Bronchial epithelial cell (primary cell): ENCODE data around the gene PLXND1. TPM values are rescaled to one million over a fixed set of nuclear protein-coding genes. Genes with fewer than 3 reads are reported as not detected.
A peak's percentile ranks its signal among the peaks of the same experiment; 100 is the strongest.

ENCODE experiments used
- DNase-seq: peaks from one replicate; pipeline ENCODE4 v3.0.0-alpha.2; 2010; ENCODE audit warnings: low read depth
- FAIRE-seq: peaks from 2 replicates; lab custom pipeline; 2011; peaks lifted over from hg19 to GRCh38; lab: Jason Lieb, UNC
- H3K27me3 ChIP-seq: 2 replicates; pipeline ENCODE4 v1.5.1; 2011; ENCODE audit warnings: low read length; ENCODE audit not compliant: control insufficient read depth, insufficient read depth
- H3K36me3 ChIP-seq: 2 replicates; pipeline ENCODE4 v1.5.1; 2011; ENCODE audit warnings: low read length; ENCODE audit not compliant: control insufficient read depth, insufficient read depth
- H3K4me3 ChIP-seq: 2 replicates; pipeline ENCODE4 v1.5.1; 2011; ENCODE audit warnings: mild to moderate bottlenecking, low read depth, low read length, control low read depth
- total RNA-seq: library from RNA; depleted of rRNA; stranded (reverse); fragments of >200 nt; gene quantifications from 2 replicates; pipeline ENCODE4 v1.2.1, GENCODE V29; 2014
- TF ChIP-seq, protein P1 (sequence below): IDR thresholded peaks from 2 replicates; pipeline ENCODE4 v1.5.1; 2011; ENCODE audit warnings: mild to moderate bottlenecking, moderate library complexity, low read length, control low read depth, inconsistent platforms; ENCODE audit not compliant: insufficient read depth, severe bottlenecking

The PLXND1 gene, protein sequence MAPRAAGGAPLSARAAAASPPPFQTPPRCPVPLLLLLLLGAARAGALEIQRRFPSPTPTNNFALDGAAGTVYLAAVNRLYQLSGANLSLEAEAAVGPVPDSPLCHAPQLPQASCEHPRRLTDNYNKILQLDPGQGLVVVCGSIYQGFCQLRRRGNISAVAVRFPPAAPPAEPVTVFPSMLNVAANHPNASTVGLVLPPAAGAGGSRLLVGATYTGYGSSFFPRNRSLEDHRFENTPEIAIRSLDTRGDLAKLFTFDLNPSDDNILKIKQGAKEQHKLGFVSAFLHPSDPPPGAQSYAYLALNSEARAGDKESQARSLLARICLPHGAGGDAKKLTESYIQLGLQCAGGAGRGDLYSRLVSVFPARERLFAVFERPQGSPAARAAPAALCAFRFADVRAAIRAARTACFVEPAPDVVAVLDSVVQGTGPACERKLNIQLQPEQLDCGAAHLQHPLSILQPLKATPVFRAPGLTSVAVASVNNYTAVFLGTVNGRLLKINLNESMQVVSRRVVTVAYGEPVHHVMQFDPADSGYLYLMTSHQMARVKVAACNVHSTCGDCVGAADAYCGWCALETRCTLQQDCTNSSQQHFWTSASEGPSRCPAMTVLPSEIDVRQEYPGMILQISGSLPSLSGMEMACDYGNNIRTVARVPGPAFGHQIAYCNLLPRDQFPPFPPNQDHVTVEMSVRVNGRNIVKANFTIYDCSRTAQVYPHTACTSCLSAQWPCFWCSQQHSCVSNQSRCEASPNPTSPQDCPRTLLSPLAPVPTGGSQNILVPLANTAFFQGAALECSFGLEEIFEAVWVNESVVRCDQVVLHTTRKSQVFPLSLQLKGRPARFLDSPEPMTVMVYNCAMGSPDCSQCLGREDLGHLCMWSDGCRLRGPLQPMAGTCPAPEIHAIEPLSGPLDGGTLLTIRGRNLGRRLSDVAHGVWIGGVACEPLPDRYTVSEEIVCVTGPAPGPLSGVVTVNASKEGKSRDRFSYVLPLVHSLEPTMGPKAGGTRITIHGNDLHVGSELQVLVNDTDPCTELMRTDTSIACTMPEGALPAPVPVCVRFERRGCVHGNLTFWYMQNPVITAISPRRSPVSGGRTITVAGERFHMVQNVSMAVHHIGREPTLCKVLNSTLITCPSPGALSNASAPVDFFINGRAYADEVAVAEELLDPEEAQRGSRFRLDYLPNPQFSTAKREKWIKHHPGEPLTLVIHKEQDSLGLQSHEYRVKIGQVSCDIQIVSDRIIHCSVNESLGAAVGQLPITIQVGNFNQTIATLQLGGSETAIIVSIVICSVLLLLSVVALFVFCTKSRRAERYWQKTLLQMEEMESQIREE (N-terminal part only)
- total RNA-seq: 1.0 and 2.4 TPM in 2 replicates

DNA sequence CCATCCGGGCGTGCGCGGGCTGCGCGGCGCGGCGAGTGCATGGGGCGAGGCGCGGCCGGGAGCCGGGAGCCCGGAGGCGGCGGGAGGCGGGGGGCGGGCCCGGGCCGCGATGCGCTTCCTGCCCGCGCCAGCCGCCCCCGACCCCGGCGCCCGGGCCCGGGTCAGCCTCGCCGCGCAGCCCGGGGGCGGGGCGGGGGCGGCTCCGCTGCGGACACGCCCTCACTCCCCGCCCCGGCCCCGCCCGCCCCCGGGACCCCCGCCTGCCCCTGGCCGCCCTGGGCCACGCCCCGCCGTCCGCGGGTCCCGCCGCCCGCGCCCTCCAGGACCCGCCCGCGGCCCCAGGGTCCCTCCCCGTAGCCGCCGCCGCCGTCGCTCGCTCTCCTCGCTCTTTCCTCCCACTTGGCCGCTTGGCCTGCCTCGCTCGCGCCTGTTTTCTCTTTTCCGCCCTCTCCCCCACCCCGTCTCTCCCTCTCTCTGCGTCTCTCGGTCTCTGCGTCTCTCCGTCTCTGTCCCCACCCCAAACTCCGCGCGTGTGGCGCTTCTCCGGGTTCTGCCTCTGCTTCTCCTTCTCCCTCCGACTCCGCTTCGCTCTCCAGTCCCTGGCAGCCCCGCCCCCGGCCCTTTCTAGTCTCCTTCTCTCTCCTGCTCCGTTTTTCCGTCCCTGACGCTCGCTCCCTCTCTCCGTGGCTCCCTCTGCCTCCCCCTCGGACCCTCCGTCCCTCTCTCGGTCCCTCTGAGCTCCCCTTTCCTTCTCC is at the start of gene PLXND1:
Gene PLXND1, minus strand, starts transcription at position 41 of the 755 bp plus-strand sequence. Its CDS starts 37 bp downstream, at position 4.
- Histone ChIP-seq H3K36me3 (no peaks in the 10 kb centered on the region), H3K4me3 (peak within 1 kb of the TSS; percentile 36), H3K27me3 (peaks cover 10% of the 10 kb centered on the region)
- FAIRE-seq (no peak), DNase-seq (no peak)
- TF ChIP-seq, protein P1, sequence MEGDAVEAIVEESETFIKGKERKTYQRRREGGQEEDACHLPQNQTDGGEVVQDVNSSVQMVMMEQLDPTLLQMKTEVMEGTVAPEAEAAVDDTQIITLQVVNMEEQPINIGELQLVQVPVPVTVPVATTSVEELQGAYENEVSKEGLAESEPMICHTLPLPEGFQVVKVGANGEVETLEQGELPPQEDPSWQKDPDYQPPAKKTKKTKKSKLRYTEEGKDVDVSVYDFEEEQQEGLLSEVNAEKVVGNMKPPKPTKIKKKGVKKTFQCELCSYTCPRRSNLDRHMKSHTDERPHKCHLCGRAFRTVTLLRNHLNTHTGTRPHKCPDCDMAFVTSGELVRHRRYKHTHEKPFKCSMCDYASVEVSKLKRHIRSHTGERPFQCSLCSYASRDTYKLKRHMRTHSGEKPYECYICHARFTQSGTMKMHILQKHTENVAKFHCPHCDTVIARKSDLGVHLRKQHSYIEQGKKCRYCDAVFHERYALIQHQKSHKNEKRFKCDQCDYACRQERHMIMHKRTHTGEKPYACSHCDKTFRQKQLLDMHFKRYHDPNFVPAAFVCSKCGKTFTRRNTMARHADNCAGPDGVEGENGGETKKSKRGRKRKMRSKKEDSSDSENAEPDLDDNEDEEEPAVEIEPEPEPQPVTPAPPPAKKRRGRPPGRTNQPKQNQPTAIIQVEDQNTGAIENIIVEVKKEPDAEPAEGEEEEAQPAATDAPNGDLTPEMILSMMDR: no peak

DNA sequence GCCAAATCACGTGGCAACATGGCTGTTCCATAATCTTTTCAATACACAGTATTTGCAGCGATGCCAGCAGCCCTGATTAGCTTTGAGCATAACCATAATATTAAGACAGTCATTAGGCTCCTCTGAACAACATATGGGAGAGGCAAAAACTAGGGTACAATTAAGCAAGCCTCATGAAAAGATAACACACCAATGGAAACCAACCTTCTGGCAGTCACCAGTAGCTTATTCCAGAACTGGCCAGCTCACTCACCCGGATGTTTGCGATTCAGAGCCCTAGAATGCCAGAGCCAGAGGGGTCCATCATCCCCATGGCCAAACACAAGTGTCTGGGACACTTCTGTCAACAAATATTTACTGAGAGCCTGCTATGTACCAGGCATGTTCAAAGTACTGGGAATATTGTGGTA is 48.8 kb upstream of the PLXND1 start:
- Histone ChIP-seq H3K4me3 (no peak overlapping the region), H3K36me3 (peaks cover 5% of the 10 kb centered on the region), H3K27me3 (no peaks in the 10 kb centered on the region)
- DNase-seq (no peak), FAIRE-seq (no peak)
- TF ChIP-seq, protein P1: no peak

DNA sequence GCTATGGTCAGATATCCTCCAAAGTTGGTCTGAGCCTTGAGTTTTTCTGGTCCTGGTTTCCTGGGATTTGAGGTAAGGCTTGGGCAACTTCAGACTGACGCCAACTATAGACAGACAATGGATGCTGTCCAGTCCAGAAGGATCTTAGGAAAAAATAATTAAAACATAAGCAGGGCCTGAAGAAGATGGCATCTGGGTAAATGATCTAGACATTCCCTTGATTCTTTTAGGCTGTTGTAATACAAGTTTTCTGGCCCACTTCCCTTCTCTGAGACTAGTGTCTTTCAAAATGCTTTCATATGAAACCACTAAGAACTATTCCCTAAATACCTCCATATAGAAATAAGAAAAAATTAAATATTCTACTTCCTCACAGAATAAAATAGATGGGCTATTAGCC is 47.7 kb upstream of the PLXND1 start:
- TF ChIP-seq, protein P1: no peak
- Histone ChIP-seq H3K27me3 (no peaks in the 10 kb centered on the region), H3K36me3 (peaks cover 5% of the 10 kb centered on the region), H3K4me3 (no peak overlapping the region)
- no peak for FAIRE-seq
- no peak for DNase-seq

DNA sequence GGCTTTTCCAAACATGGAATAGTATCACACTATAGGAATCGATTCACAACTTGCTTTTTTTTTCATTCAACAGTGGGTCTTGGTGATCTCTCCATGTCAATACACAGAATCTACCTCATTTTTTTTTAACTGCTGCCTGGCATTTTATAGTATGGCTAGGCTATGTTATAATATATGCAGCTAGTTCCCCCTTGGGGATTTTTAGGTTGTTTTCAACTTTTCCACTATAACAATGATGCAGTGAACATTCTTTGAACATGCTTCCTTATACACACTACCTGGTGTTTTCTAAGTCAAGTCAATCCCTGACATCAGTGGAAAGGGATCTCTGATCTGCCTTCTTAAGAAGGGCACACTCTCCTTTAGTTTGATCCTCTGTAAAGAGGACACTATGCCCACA is 46.5 kb upstream of the PLXND1 start:
- DNase-seq (no peak), FAIRE-seq (no peak)
- peaks cover 5% of the 10 kb centered on the region for H3K36me3 ChIP-seq
- TF ChIP-seq, protein P1: no peak
- H3K4me3 ChIP-seq: no peak overlapping the region
- H3K27me3 ChIP-seq: no peaks in the 10 kb centered on the region
